Endothelial cell (in vitro differentiated cells): ENCODE results near the gene TIMM22. TPM values are rescaled to one million over a fixed set of nuclear protein-coding genes. Genes with fewer than 3 reads are reported as not detected.

ENCODE experiments used
- DNase-seq: peaks from one replicate; pipeline ENCODE4 v3.0.0; 2021; ENCODE audit warnings: low spot score
- H3K27ac Mint-ChIP-seq: one replicate; pipeline ENCODE4 v1.8.0; 2021; ENCODE audit warnings: mixed read lengths, inconsistent platforms; ENCODE audit not compliant: unreplicated experiment
- H3K27me3 Mint-ChIP-seq: one replicate; pipeline ENCODE4 v1.8.0; 2021; ENCODE audit warnings: mild to moderate bottlenecking, moderate library complexity, mixed read lengths, inconsistent platforms; ENCODE audit not compliant: unreplicated experiment
- H3K36me3 Mint-ChIP-seq: one replicate; pipeline ENCODE4 v1.8.0; 2021; ENCODE audit warnings: mild to moderate bottlenecking, low read depth, mixed read lengths, inconsistent platforms; ENCODE audit not compliant: unreplicated experiment
- H3K4me1 Mint-ChIP-seq: one replicate; pipeline ENCODE4 v1.8.0; 2021; ENCODE audit warnings: mild to moderate bottlenecking, mixed read lengths, inconsistent platforms; ENCODE audit not compliant: unreplicated experiment
- H3K4me3 Mint-ChIP-seq: one replicate; pipeline ENCODE4 v1.8.0; 2021; ENCODE audit warnings: mild to moderate bottlenecking, mixed read lengths, inconsistent platforms; ENCODE audit not compliant: unreplicated experiment
- H3K9me3 Mint-ChIP-seq: one replicate; pipeline ENCODE4 v1.8.0; 2021; ENCODE audit warnings: mixed read lengths, inconsistent platforms; ENCODE audit not compliant: unreplicated experiment
- total RNA-seq: library from RNA; stranded (reverse); fragmentation: NEBNext Ultra II Directional; extraction: Animal tissue kit (Norgen Biotek cat#: 25700); gene quantifications from one replicate; pipeline ENCODE4 v1.2.1, GENCODE V29; 2021; ENCODE audit not compliant: unreplicated experiment
- TF ChIP-seq, protein P1 (sequence below): fragments of 200-600 bp; sonication (generic); IDR thresholded peaks from one replicate; pipeline ENCODE4 v1.5.0; 2021; ENCODE audit warnings: antibody characterized with exemption; ENCODE audit not compliant: unreplicated experiment

TIMM22 gene
- total RNA-seq, 1 donor from 2014 or later: 17.1 TPM

DNA sequence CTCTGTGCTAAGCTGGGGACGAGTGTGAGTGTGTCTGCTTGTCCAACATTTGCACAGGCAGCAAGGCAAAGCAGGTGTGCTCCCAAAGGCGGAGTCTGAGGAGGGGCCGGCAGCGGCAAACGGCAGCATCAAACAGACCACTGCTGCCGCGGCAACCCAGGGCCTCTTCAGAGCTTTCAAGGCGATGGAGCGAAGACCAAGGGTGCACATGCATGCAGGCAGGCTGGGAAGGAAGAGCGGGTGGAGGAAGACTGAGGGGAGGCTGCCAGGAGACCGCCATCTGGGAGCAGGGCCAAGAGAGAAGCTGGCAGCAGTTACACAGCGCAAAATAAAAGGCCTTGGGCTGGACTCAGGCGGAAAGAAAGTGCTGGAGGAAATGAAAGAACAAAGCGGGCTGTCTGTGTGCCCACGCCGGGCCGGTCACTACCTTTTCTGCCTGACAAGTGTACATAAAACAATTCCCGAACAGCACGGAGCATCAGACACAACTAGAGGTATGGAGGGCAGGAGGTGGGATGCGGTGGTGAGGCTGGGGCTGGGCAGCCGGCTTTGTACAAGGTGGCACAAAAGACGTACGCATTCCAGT, 8.5 kb downstream of the TIMM22 start:
- no peak overlapping the region for H3K4me3 Mint-ChIP-seq
- peaks cover 42% of the 10 kb centered on the region for H3K4me1 Mint-ChIP-seq
- peaks cover 8% of the 10 kb centered on the region for H3K27me3 Mint-ChIP-seq
- TF ChIP-seq, protein P1, sequence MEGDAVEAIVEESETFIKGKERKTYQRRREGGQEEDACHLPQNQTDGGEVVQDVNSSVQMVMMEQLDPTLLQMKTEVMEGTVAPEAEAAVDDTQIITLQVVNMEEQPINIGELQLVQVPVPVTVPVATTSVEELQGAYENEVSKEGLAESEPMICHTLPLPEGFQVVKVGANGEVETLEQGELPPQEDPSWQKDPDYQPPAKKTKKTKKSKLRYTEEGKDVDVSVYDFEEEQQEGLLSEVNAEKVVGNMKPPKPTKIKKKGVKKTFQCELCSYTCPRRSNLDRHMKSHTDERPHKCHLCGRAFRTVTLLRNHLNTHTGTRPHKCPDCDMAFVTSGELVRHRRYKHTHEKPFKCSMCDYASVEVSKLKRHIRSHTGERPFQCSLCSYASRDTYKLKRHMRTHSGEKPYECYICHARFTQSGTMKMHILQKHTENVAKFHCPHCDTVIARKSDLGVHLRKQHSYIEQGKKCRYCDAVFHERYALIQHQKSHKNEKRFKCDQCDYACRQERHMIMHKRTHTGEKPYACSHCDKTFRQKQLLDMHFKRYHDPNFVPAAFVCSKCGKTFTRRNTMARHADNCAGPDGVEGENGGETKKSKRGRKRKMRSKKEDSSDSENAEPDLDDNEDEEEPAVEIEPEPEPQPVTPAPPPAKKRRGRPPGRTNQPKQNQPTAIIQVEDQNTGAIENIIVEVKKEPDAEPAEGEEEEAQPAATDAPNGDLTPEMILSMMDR: no peak
- peak overlapping the region; percentile 72 for H3K27ac Mint-ChIP-seq
- no peak for DNase-seq
- no peaks in the 10 kb centered on the region for H3K9me3 Mint-ChIP-seq
- H3K36me3 Mint-ChIP-seq: peaks cover 34% of the 10 kb centered on the region

DNA sequence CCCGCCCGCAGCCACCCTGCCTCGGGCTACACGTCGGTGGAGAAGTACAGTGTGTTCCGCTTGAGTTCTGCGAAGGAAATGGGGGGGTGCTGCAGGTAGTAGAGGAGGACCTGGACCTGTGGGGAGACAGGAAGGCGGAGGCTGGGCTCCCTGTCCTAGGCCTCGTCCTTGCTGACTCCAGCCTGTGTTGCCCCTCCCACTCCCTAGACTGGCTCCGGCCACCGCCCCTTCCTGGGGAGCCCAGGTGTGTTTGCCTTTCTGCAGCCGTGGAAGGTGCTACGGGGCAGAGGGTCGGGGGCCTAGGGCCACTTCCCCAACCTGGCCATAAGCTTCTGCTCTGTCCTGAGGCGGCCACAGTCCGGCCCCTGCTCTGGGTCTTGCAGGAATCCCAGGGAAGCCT, 9.1 kb downstream of the TIMM22 start:
- no peak overlapping the region for H3K27ac Mint-ChIP-seq
- H3K36me3 Mint-ChIP-seq: peaks cover 31% of the 10 kb centered on the region
- TF ChIP-seq, protein P1: no peak
- H3K4me3 Mint-ChIP-seq: no peak overlapping the region
- H3K27me3 Mint-ChIP-seq: peaks cover 8% of the 10 kb centered on the region
- H3K4me1 Mint-ChIP-seq: peaks cover 36% of the 10 kb centered on the region
- DNase-seq: no peak
- H3K9me3 Mint-ChIP-seq: no peaks in the 10 kb centered on the region

DNA sequence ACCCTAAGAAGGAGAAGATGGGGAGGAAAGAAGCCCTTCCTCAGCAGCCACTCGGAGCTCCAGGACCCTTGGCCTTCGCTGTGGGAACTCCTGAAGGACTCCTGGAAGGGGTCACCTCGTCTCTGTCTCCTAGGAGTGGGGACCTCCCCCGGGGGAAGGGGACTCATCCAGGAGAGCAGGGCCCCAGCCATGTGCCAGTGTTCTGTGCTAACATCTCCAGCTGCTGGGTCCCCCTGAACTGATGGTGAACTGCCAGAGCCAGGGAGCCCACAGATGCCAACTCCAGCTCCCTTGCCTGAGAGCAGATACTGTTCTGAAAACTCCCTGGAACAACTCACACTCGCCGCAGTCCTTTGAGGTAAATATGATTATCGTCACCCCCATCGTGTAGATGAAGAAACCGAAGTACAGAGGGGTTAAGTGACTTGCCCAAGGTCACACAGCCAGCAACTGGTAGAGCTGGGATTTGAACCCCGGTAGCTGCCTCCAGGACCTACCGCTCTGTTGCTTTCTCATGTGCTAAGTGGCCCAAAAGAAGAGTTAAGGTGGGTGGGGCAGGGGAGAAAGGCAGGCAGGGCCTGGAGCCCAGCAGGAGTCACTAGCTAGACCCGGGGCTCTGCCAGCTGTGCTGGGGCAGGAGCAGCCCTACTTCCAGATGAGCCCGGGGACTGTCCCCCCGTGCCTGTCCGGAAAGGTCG, 10.5 kb downstream of the TIMM22 start:
- peaks cover 6% of the 10 kb centered on the region for H3K27me3 Mint-ChIP-seq
- TF ChIP-seq, protein P1: no peak
- H3K4me3 Mint-ChIP-seq: no peak overlapping the region
- DNase-seq: no peak
- no peak overlapping the region for H3K27ac Mint-ChIP-seq
- peaks cover 19% of the 10 kb centered on the region for H3K36me3 Mint-ChIP-seq
- peaks cover 28% of the 10 kb centered on the region for H3K4me1 Mint-ChIP-seq
- H3K9me3 Mint-ChIP-seq: no peaks in the 10 kb centered on the region

DNA sequence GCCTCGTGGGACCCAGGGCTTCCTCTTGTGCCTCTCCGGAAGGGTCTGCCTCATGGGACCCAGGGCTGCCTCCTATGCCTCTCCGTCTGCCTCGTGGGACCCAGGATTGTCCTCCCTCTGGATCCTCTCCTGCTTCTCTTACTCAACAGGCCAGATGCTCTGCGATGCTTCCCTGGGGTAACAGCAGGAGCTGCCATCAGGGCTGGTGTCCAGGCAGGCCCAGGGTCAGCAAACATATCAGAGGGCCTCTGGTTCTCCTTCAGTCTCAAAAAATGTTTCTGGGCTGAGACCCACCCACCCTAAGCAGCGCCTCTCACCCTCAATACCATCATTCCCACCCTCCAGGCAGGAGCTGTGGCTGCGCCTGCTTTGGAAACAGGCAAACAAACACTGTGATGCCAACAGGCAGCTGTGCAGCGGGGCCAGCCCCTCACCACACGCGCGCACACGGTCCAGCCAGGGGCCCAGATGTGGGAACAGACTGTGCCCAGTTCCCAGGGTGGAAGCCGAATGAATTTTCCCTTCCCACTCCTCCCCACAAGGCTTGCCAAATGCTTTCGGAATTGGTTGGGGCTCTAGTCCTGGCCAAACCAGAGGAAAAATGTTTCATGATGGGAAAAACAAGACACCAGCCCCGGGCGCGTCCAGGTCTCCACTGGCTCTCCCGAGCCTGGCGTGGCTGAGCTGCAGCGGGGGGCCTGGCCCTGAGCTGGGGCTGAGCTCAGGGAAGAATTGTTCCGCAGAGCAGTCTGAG, 11.3 kb downstream of the TIMM22 start:
- H3K9me3 Mint-ChIP-seq: no peaks in the 10 kb centered on the region
- no peak for DNase-seq
- peaks cover 21% of the 10 kb centered on the region for H3K4me1 Mint-ChIP-seq
- H3K4me3 Mint-ChIP-seq: no peak overlapping the region
- TF ChIP-seq, protein P1: no peak
- H3K27ac Mint-ChIP-seq: no peak overlapping the region
- H3K27me3 Mint-ChIP-seq: peaks cover 6% of the 10 kb centered on the region
- peaks cover 17% of the 10 kb centered on the region for H3K36me3 Mint-ChIP-seq
